ENCODE data around the gene TRNT1. TPM values are rescaled to one million over a fixed set of nuclear protein-coding genes. Genes with fewer than 3 reads are reported as not detected.

The TRNT1 gene
- polyA plus RNA-seq, 6 donors from 2014 or later, result 15.6 to 29.8 (median 24.3) TPM

GRCh38 chr3:3101660-3102458 lies 24.9 kb upstream of the TRNT1 start:
- Mint-ChIP-seq H3K27ac (no peak overlapping the region), H3K4me1 (peaks cover 11 to 14% (median 11%) of the 10 kb centered on the region in 3 donors), H3K36me3 (no peaks in the 10 kb centered on the region), H3K4me3 (no peak overlapping the region), H3K27me3 (peaks cover 4 to 10% (median 6%) of the 10 kb centered on the region in 3 donors), H3K9me3 (no peaks in the 10 kb centered on the region)
- no peak for DNase-seq
- no peak for ATAC-seq (ENCODE audit: low read depth in 2 of 2)

GRCh38 chr3:3102751-3103150 lies 24.0 kb upstream of the TRNT1 start:
- no peaks in the 10 kb centered on the region for H3K36me3 Mint-ChIP-seq
- no peaks in the 10 kb centered on the region for H3K9me3 Mint-ChIP-seq
- no peak overlapping the region for H3K27ac Mint-ChIP-seq
- peaks cover 11 to 14% (median 11%) of the 10 kb centered on the region in 3 donors for H3K4me1 Mint-ChIP-seq
- DNase-seq, result no peak
- ATAC-seq (ENCODE audit: low read depth in 2 of 2), result no peak
- H3K27me3 Mint-ChIP-seq, result peaks cover 0 to 5% (median 0%) of the 10 kb centered on the region in 3 donors
- H3K4me3 Mint-ChIP-seq, result no peak overlapping the region

- H3K4me3 Mint-ChIP-seq, result peak overlapping the region in 3 of 8 donors; percentile 7 to 54 (median 16)
- H3K27ac Mint-ChIP-seq, result peak overlapping the region in 1 of 6 donors; percentile 30
- ATAC-seq (ENCODE audit: low read depth in 2 of 2) (no peak), DNase-seq (no peak)
- peaks cover 11 to 22% (median 11%) of the 10 kb centered on the region in 3 donors for H3K4me1 Mint-ChIP-seq
- H3K9me3 Mint-ChIP-seq, result no peaks in the 10 kb centered on the region
- no peaks in the 10 kb centered on the region for H3K36me3 Mint-ChIP-seq
- H3K27me3 Mint-ChIP-seq, result peaks cover 0 to 5% (median 4%) of the 10 kb centered on the region in 3 donors
Measured at GRCh38 chr3:3105246-3105645, 21.5 kb upstream of the TRNT1 start.

GRCh38 chr3:3105815-3106214 lies 20.9 kb upstream of the TRNT1 start:
- no peak for ATAC-seq (ENCODE audit: low read depth in 2 of 2)
- H3K27me3 Mint-ChIP-seq, result peaks cover 0 to 5% (median 4%) of the 10 kb centered on the region in 3 donors
- H3K9me3 Mint-ChIP-seq, result no peaks in the 10 kb centered on the region
- H3K4me3 Mint-ChIP-seq, result peak overlapping the region in 3 of 8 donors; percentile 7 to 54 (median 16)
- peak overlapping the region in 2 of 6 donors; percentile 14 to 52 for H3K27ac Mint-ChIP-seq
- peaks cover 11 to 28% (median 14%) of the 10 kb centered on the region in 3 donors for H3K4me1 Mint-ChIP-seq
- no peaks in the 10 kb centered on the region for H3K36me3 Mint-ChIP-seq
- DNase-seq, result no peak

GRCh38 chr3:3107181-3107580 lies 19.6 kb upstream of the TRNT1 start:
- Mint-ChIP-seq H3K4me1 (peaks cover 11 to 30% (median 17%) of the 10 kb centered on the region in 3 donors), H3K4me3 (no peak overlapping the region), H3K36me3 (no peaks in the 10 kb centered on the region), H3K9me3 (no peaks in the 10 kb centered on the region), H3K27me3 (peaks cover 0 to 4% (median 0%) of the 10 kb centered on the region in 3 donors), H3K27ac (peak overlapping the region in 1 of 6 donors; percentile 1)
- no peak for ATAC-seq (ENCODE audit: low read depth in 2 of 2)
- DNase-seq, result no peak

GRCh38 chr3:3107858-3108257 lies 18.9 kb upstream of the TRNT1 start:
- ATAC-seq (ENCODE audit: low read depth in 2 of 2), result peak in 1 of 2 donors; percentile 27
- H3K27ac Mint-ChIP-seq, result peak overlapping the region in 1 of 6 donors; percentile 20
- H3K9me3 Mint-ChIP-seq, result no peaks in the 10 kb centered on the region
- H3K36me3 Mint-ChIP-seq, result no peaks in the 10 kb centered on the region
- no peak for DNase-seq
- no peak overlapping the region for H3K4me3 Mint-ChIP-seq
- H3K4me1 Mint-ChIP-seq, result peaks cover 11 to 30% (median 17%) of the 10 kb centered on the region in 3 donors
- peaks cover 0 to 4% (median 0%) of the 10 kb centered on the region in 3 donors for H3K27me3 Mint-ChIP-seq

- Mint-ChIP-seq H3K4me1 (peaks cover 11 to 30% (median 17%) of the 10 kb centered on the region in 3 donors), H3K27ac (peak overlapping the region in 4 of 6 donors; percentile 3 to 85 (median 43)), H3K4me3 (peak overlapping the region in 1 of 8 donors; percentile 29), H3K36me3 (no peaks in the 10 kb centered on the region), H3K27me3 (peaks cover under 1 to 4% (median 2%) of the 10 kb centered on the region in 3 donors), H3K9me3 (no peaks in the 10 kb centered on the region)
- ATAC-seq (ENCODE audit: low read depth in 2 of 2) (peak in 1 of 2 donors; percentile 17), DNase-seq (no peak)
Measured at GRCh38 chr3:3109407-3110298, 17.1 kb upstream of the TRNT1 start.

- Mint-ChIP-seq H3K4me3 (peak within 1 kb of the TSS in 3 of 8 donors; percentile 13 to 82 (median 29)), H3K27ac (peak within 1 kb of the TSS in 4 of 6 donors; percentile 3 to 85 (median 43)), H3K36me3 (no peaks in the 10 kb centered on the region), H3K27me3 (peaks cover 4 to 7% (median 6%) of the 10 kb centered on the region in 3 donors), H3K4me1 (peaks cover 7 to 25% (median 13%) of the 10 kb centered on the region in 3 donors), H3K9me3 (no peaks in the 10 kb centered on the region)
- DNase-seq, result no peak
- peak; percentile 67 to 86 for ATAC-seq (ENCODE audit: low read depth in 2 of 2)
Measured at GRCh38 chr3:3110299-3110630, 16.5 kb upstream of the TRNT1 start, which contains the start of gene IL5RA. Gene IL5RA (minus strand): TSS chr3:3110374. CDS start chr3:3104984, 5,390 bp downstream.

GRCh38 chr3:3110749-3111361 lies 15.9 kb upstream of the TRNT1 start:
- no peaks in the 10 kb centered on the region for H3K36me3 Mint-ChIP-seq
- DNase-seq, result no peak
- H3K27ac Mint-ChIP-seq, result peak overlapping the region in 2 of 6 donors; percentile 71 to 85

GRCh38 chr3:3113042-3113709 lies 13.6 kb upstream of the TRNT1 start:
- Mint-ChIP-seq H3K27ac (no peak overlapping the region), H3K9me3 (no peaks in the 10 kb centered on the region), H3K4me1 (peaks cover 0 to 16% (median 6%) of the 10 kb centered on the region in 3 donors), H3K27me3 (peaks cover 4 to 18% (median 9%) of the 10 kb centered on the region in 3 donors), H3K4me3 (no peak overlapping the region), H3K36me3 (no peaks in the 10 kb centered on the region)
- ATAC-seq (ENCODE audit: low read depth in 2 of 2), result no peak
- no peak for DNase-seq

More at GRCh38 chr3:3110749-3111361, 15.9 kb upstream of the TRNT1 start:
- ATAC-seq (ENCODE audit: low read depth in 2 of 2), result no peak
- peak overlapping the region in 1 of 8 donors; percentile 82 for H3K4me3 Mint-ChIP-seq
- no peaks in the 10 kb centered on the region for H3K9me3 Mint-ChIP-seq
- H3K4me1 Mint-ChIP-seq, result peaks cover under 1 to 19% (median 7%) of the 10 kb centered on the region in 3 donors
- H3K27me3 Mint-ChIP-seq, result peaks cover 4 to 10% (median 9%) of the 10 kb centered on the region in 3 donors

GRCh38 chr3:3117651-3118050 lies 9.1 kb upstream of the TRNT1 start:
- no peaks in the 10 kb centered on the region for H3K4me1 Mint-ChIP-seq
- no peak overlapping the region for H3K27ac Mint-ChIP-seq
- no peaks in the 10 kb centered on the region for H3K9me3 Mint-ChIP-seq
- no peak overlapping the region for H3K4me3 Mint-ChIP-seq
- ATAC-seq (ENCODE audit: low read depth in 2 of 2) (no peak), DNase-seq (no peak)
- H3K36me3 Mint-ChIP-seq, result no peaks in the 10 kb centered on the region
- H3K27me3 Mint-ChIP-seq, result peaks cover 0 to 26% (median 18%) of the 10 kb centered on the region in 3 donors

GRCh38 chr3:3119393-3119851 lies 7.3 kb upstream of the TRNT1 start:
- Mint-ChIP-seq H3K4me1 (no peaks in the 10 kb centered on the region), H3K4me3 (no peak overlapping the region), H3K27ac (no peak overlapping the region), H3K27me3 (peaks cover 0 to 26% (median 18%) of the 10 kb centered on the region in 3 donors), H3K36me3 (no peaks in the 10 kb centered on the region), H3K9me3 (no peaks in the 10 kb centered on the region)
- DNase-seq (no peak), ATAC-seq (ENCODE audit: low read depth in 2 of 2) (no peak)

Data from naive B cell (primary cell).